Measurements from ENCODE around the gene CDHR4.

DNA sequence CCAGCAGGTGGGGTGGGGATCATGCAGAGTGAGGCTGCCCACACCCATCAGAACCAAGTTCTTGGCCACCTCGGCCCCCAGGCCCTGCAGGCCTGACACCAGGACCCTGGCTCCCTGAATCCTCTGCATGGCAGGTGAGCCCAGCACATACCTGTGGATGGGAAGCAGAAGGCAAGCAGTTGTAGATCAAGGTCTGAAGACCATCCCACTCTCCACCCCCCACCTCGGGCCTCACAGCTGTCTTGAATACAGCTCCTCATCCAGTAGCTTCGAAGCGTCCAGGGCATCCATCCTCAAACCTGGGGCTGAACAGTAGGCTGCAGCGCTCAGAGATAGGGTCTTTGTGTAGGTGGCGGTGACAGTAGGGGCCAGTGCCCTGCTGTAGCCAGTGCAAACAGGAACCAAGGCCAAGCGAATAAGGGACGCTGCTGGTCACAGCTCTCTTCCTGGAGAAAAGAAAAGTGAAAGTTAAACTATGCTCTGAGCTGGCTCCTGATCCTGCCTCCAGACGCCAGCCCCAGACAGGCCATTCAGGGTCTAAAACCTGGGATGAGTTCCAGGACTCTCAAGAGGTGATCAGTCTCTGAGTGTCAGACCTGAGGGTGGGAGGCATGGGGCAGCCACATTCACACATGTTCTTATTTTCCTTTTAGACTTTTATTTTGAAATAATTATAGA is 14.0 kb upstream of the CDHR4 start, which contains the start of gene UBA7:
- TF ChIP-seq CTCF (IDR thresholded peaks at IDR 0.05; ENCODE audit: poor library complexity) = no peak
- TF ChIP-seq EZH2 (IDR thresholded peaks at IDR 0.05; ENCODE audit: borderline replicate concordance) = no peak
